Right cardiac atrium (tissue), 5 donors: ENCODE measurements around the gene GMEB2. TPM values are rescaled to one million over a fixed set of nuclear protein-coding genes. Genes with fewer than 3 reads are reported as not detected.

Experiments used
- ATAC-seq, 2 donors: fragments of 200-7000 bp; cut with Tn5 transposase; one replicate each; pipeline versions ENCODE4 v1.8.0 to v1.9.1; 2020; ENCODE audit warnings: moderate library complexity in 2 of 2, mild to moderate bottlenecking in 1 of 2
- DNase-seq, 3 donors: peaks; one replicate each; pipeline ENCODE4 v3.0.0-alpha.2; 2020
- H3K27ac ChIP-seq: one replicate; pipeline ENCODE4 v1.5.1; 2013; ENCODE audit warnings: mild to moderate bottlenecking, low read length, control low read depth, moderate library complexity
- H3K27me3 ChIP-seq: one replicate; pipeline ENCODE4 v1.6.1; 2013; ENCODE audit not compliant: control insufficient read depth, insufficient read depth
- H3K4me1 ChIP-seq: one replicate; pipeline ENCODE4 v1.6.1; 2013; ENCODE audit warnings: low read length; ENCODE audit not compliant: control insufficient read depth, insufficient read depth
- H3K4me3 ChIP-seq: one replicate; pipeline ENCODE4 v1.5.1; 2013; ENCODE audit warnings: low read length, control low read depth
- H3K9me3 ChIP-seq: one replicate; pipeline ENCODE4 v1.6.1; 2013; ENCODE audit warnings: low read length; ENCODE audit not compliant: control insufficient read depth
- WGBS: extraction: QIAGEN DNeasy Blood & Tissue Kit; methylation state at CpG from one replicate; pipeline ENCODE4 v1.1.7; 2013; 5-methylcytosine and 5-hydroxymethylcytosine counted together
- intact Hi-C, 4 donors: fragments of 100-400 bp; cut with DNase I; formaldehyde crosslinking; loops; one replicate each; pipeline versions ENCODE4 v1.11.0 to v1.14.0; 2022 to 2023
- polyA plus RNA-seq: library from polyadenylated mRNA; stranded (reverse); fragments of 200-250 nt; gene quantifications from one replicate; pipeline ENCODE4 v1.2.3, GENCODE V29; 2013
- total RNA-seq, 4 donors: library from RNA; stranded (reverse); fragmentation: NEBNext Ultra II Directional; extraction: Animal tissue kit (Norgen Biotek cat#: 25700); gene quantifications; one replicate each; pipeline ENCODE4 v1.2.1, GENCODE V29; 2021
- donor health status: healthy with polysubstance abuse.
- donor health status: DM: no; HTN: yes; CAD: no.
- donor health status: DM: no; HTN: no; CAD: no.
- donor health status: DM: no; HTN: yes; CAD: no; lungs with severe emphysema.
- donor health status: DM: yes; HTN: yes; CAD: no.

GMEB2 gene
- total and polyA plus RNA-seq, 5 donors = 6.5 to 7.7 (median 7.1) TPM

GRCh38 chr20:63544241-63544957 is 82.5 kb downstream of the GMEB2 start:
- no peak for DNase-seq
- no peaks in the 10 kb centered on the region for H3K4me1 ChIP-seq
- 69% methylated on average over 27 of the region's 27 CpGs for WGBS
- H3K27ac ChIP-seq = no peak overlapping the region
- intact Hi-C loops = loop anchor here in 1 of 4 donors (10.0 kb wide), 1 partner anchor 210 kb away; no protein-coding TSS in a partner anchor
- H3K27me3 ChIP-seq = no peaks in the 10 kb centered on the region
- no peak overlapping the region for H3K4me3 ChIP-seq
- ATAC-seq = no peak
- no peaks in the 10 kb centered on the region for H3K9me3 ChIP-seq

- 88% methylated on average over 6 of the region's 6 CpGs for WGBS
- Histone ChIP-seq H3K27ac (no peak overlapping the region), H3K9me3 (no peaks in the 10 kb centered on the region), H3K4me3 (no peak overlapping the region), H3K4me1 (no peaks in the 10 kb centered on the region), H3K27me3 (no peaks in the 10 kb centered on the region)
- DNase-seq (no peak), ATAC-seq (no peak)
- intact Hi-C loops = loop anchor here in 1 of 4 donors (10.0 kb wide), 1 partner anchor 211 kb away; no protein-coding TSS in a partner anchor
Measured at GRCh38 chr20:63543733-63544132, 83.2 kb downstream of the GMEB2 start.

GRCh38 chr20:63543131-63543530 is 83.8 kb downstream of the GMEB2 start:
- H3K4me3 ChIP-seq = no peak overlapping the region
- no peaks in the 10 kb centered on the region for H3K4me1 ChIP-seq
- no peak for ATAC-seq
- no peak overlapping the region for H3K27ac ChIP-seq
- no peaks in the 10 kb centered on the region for H3K27me3 ChIP-seq
- intact Hi-C loops = loop anchor here in 1 of 4 donors (10.0 kb wide), 1 partner anchor 212 kb away; no protein-coding TSS in a partner anchor
- no peaks in the 10 kb centered on the region for H3K9me3 ChIP-seq
- WGBS = 87% methylated on average over 10 of the region's 10 CpGs
- DNase-seq = no peak

GRCh38 chr20:63542696-63543095 is 84.2 kb downstream of the GMEB2 start:
- ATAC-seq (no peak), DNase-seq (no peak)
- intact Hi-C loops = loop anchor here in 1 of 4 donors (10.0 kb wide), 1 partner anchor 212 kb away; no protein-coding TSS in a partner anchor
- Histone ChIP-seq H3K9me3 (no peaks in the 10 kb centered on the region), H3K4me1 (no peaks in the 10 kb centered on the region), H3K27ac (no peak overlapping the region), H3K27me3 (no peaks in the 10 kb centered on the region), H3K4me3 (no peak overlapping the region)
- WGBS = 84% methylated on average over 10 of the region's 10 CpGs

GRCh38 chr20:63542031-63542559 is 84.8 kb downstream of the GMEB2 start:
- DNase-seq (no peak), ATAC-seq (no peak)
- H3K27ac ChIP-seq = no peak overlapping the region
- no peaks in the 10 kb centered on the region for H3K27me3 ChIP-seq
- H3K4me3 ChIP-seq = no peak overlapping the region
- WGBS = 83% methylated on average over 36 of the region's 36 CpGs
- intact Hi-C loops = loop anchor here in 1 of 4 donors (10.0 kb wide), 1 partner anchor 213 kb away; no protein-coding TSS in a partner anchor
- H3K9me3 ChIP-seq = no peaks in the 10 kb centered on the region
- no peaks in the 10 kb centered on the region for H3K4me1 ChIP-seq

- Histone ChIP-seq H3K27me3 (no peaks in the 10 kb centered on the region), H3K4me3 (no peak overlapping the region), H3K4me1 (no peaks in the 10 kb centered on the region), H3K27ac (no peak overlapping the region), H3K9me3 (no peaks in the 10 kb centered on the region)
- intact Hi-C loops = loop anchor here in 1 of 4 donors (10.0 kb wide), 1 partner anchor 213 kb away; no protein-coding TSS in a partner anchor
- WGBS = 90% methylated on average over 28 of the region's 28 CpGs
- DNase-seq (no peak), ATAC-seq (no peak)
Measured at GRCh38 chr20:63541371-63541770, 85.5 kb downstream of the GMEB2 start.

- no peak for ATAC-seq
- WGBS = 67% methylated on average over 49 of the region's 49 CpGs
- H3K27ac ChIP-seq = no peak overlapping the region
- no peaks in the 10 kb centered on the region for H3K27me3 ChIP-seq
- H3K4me3 ChIP-seq = no peak overlapping the region
- intact Hi-C loops = loop anchor here in 1 of 4 donors (10.0 kb wide), 1 partner anchor 214 kb away; no protein-coding TSS in a partner anchor
- DNase-seq = no peak
- H3K9me3 ChIP-seq = no peaks in the 10 kb centered on the region
- no peaks in the 10 kb centered on the region for H3K4me1 ChIP-seq
Measured at GRCh38 chr20:63540417-63541186, 86.3 kb downstream of the GMEB2 start.

- Histone ChIP-seq H3K9me3 (no peaks in the 10 kb centered on the region), H3K4me3 (no peak overlapping the region), H3K4me1 (no peaks in the 10 kb centered on the region), H3K27ac (no peak overlapping the region), H3K27me3 (no peaks in the 10 kb centered on the region)
- DNase-seq (peak in 1 of 3 donors; percentile 33), ATAC-seq (no peak)
- 88% methylated on average over 29 of the region's 29 CpGs for WGBS
- intact Hi-C loops = loop anchor here (2.0 to 10.0 kb wide), 5 partner anchors 215 to 435 kb away; partner anchors contain the start of gene SAMD10 (in 1 of the 4)
Measured at GRCh38 chr20:63539441-63540370, 87.2 kb downstream of the GMEB2 start.

- no peak overlapping the region for H3K27ac ChIP-seq
- 80% methylated on average over 12 of the region's 12 CpGs for WGBS
- DNase-seq = peak in 1 of 3 donors; percentile 62
- H3K27me3 ChIP-seq = no peaks in the 10 kb centered on the region
- no peaks in the 10 kb centered on the region for H3K4me1 ChIP-seq
- no peaks in the 10 kb centered on the region for H3K9me3 ChIP-seq
- intact Hi-C loops = loop anchor here (2.0 to 10.0 kb wide), 4 partner anchors 246 to 436 kb away; partner anchors contain the start of gene SAMD10 (in 1 of the 4)
- H3K4me3 ChIP-seq = no peak overlapping the region
- ATAC-seq = no peak
Measured at GRCh38 chr20:63539092-63539430, 87.8 kb downstream of the GMEB2 start.
